ENCODE measurements around the gene METTL25B.

GRCh38 chr1:156744786-156745419 is 16.6 kb downstream of the METTL25B start:
- TF ChIP-seq CTCF (IDR thresholded peaks at IDR 0.05) (no peak), POLR2A (IDR thresholded peaks at IDR 0.05) (no peak)
